Endothelial cell of umbilical vein (primary cell): ENCODE results near the gene EDN2.

Experiments
- EZH2 ChIP-seq: IDR thresholded peaks from 2 replicates; pipeline ENCODE4 v1.6.1; 2012; ENCODE audit warnings: borderline replicate concordance, low read depth, mild to moderate bottlenecking, moderate library complexity, low read length, inconsistent platforms; ENCODE audit not compliant: severe bottlenecking
- POLR2A ChIP-seq: IDR thresholded peaks from 2 replicates; pipeline ENCODE4 v1.6.1; 2012; ENCODE audit warnings: low read depth, mild to moderate bottlenecking, control low read depth, low read length
- POLR2AphosphoS5 ChIP-seq: IDR thresholded peaks from 2 replicates; pipeline ENCODE4 v1.6.1; 2012; ENCODE audit warnings: low read depth, mild to moderate bottlenecking, control low read depth, low read length, moderate library complexity; ENCODE audit not compliant: insufficient read depth
- TF ChIP-seq, protein P1 (sequence below), 2 donors: IDR thresholded peaks; 1 replicate in 1 of 2; 2 replicates in 1 of 2; pipeline ENCODE4 v1.5.1; 2011; ENCODE audit warnings: low read length in 2 of 2, mild to moderate bottlenecking in 2 of 2, moderate library complexity in 2 of 2, control low read depth in 1 of 2, inconsistent platforms in 1 of 2, low read depth in 1 of 2; ENCODE audit not compliant: insufficient read depth in 1 of 2; ENCODE audit errors: extremely low read depth in 1 of 2
- TF ChIP-seq, protein P2 (sequence below): IDR thresholded peaks from 2 replicates; pipeline ENCODE4 v1.6.1; 2011; ENCODE audit not compliant: insufficient read depth, insufficient read length

- TF ChIP-seq, protein P1, sequence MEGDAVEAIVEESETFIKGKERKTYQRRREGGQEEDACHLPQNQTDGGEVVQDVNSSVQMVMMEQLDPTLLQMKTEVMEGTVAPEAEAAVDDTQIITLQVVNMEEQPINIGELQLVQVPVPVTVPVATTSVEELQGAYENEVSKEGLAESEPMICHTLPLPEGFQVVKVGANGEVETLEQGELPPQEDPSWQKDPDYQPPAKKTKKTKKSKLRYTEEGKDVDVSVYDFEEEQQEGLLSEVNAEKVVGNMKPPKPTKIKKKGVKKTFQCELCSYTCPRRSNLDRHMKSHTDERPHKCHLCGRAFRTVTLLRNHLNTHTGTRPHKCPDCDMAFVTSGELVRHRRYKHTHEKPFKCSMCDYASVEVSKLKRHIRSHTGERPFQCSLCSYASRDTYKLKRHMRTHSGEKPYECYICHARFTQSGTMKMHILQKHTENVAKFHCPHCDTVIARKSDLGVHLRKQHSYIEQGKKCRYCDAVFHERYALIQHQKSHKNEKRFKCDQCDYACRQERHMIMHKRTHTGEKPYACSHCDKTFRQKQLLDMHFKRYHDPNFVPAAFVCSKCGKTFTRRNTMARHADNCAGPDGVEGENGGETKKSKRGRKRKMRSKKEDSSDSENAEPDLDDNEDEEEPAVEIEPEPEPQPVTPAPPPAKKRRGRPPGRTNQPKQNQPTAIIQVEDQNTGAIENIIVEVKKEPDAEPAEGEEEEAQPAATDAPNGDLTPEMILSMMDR (IDR thresholded peaks at IDR 0.05; ENCODE audit: extremely low read depth in 1 of 2, insufficient read depth in 1 of 2, low read depth in 1 of 2, low read length in 2 of 2), result no peak
- TF ChIP-seq POLR2A (no peak), EZH2 (no peak), POLR2AphosphoS5 (no peak)
- TF ChIP-seq, protein P2, sequence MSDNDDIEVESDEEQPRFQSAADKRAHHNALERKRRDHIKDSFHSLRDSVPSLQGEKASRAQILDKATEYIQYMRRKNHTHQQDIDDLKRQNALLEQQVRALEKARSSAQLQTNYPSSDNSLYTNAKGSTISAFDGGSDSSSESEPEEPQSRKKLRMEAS, result no peak
Observed at GRCh38 chr1:41507836-41508235, 23.4 kb upstream of the EDN2 start.
